Spleen (tissue), 11 donors: ENCODE measurements around the gene SLC4A4. TPM values are rescaled to one million over a fixed set of nuclear protein-coding genes. Genes with fewer than 3 reads are reported as not detected.

Experiments used
- DNase-seq: peaks from one replicate; pipeline ENCODE4 v3.0.0-alpha.2; 2020
- H3K27ac ChIP-seq, 8 donors: fragments of 200-600 bp; sonication (generic) in 7 of 8; 1 replicate in 4 of 8; 2 replicates in 4 of 8; pipeline versions ENCODE4 v1.5.0 to v1.8.0; 2016 to 2021; ENCODE audit warnings: inconsistent platforms in 4 of 8, mild to moderate bottlenecking in 4 of 8, moderate library complexity in 1 of 8
- H3K27me3 ChIP-seq, 7 donors: fragments of 200-600 bp; sonication (generic) in 6 of 7; replicated peaks in 1 of 7; 1 replicate in 4 of 7; 2 replicates in 3 of 7; pipeline versions ENCODE4 v1.5.0 to v1.8.0; 2016 to 2021; ENCODE audit warnings: inconsistent platforms in 3 of 7, mild to moderate bottlenecking in 1 of 7
- H3K36me3 ChIP-seq, 6 donors: fragments of 200-600 bp; sonication (generic) in 5 of 6; 1 replicate in 4 of 6; 2 replicates in 2 of 6; pipeline versions ENCODE4 v1.5.0 to v1.8.0; 2016 to 2021; ENCODE audit warnings: inconsistent platforms in 2 of 6
- H3K4me1 ChIP-seq, 6 donors: fragments of 200-600 bp; sonication (generic) in 5 of 6; 1 replicate in 3 of 6; 2 replicates in 3 of 6; pipeline versions ENCODE4 v1.5.0 to v1.8.0; 2016 to 2021; ENCODE audit warnings: inconsistent platforms in 3 of 6
- H3K4me3 ChIP-seq, 8 donors: fragments of 200-600 bp; sonication (generic) in 7 of 8; 1 replicate in 4 of 8; 2 replicates in 4 of 8; pipeline versions ENCODE4 v1.5.0 to v1.8.0; 2016 to 2021; ENCODE audit warnings: inconsistent platforms in 4 of 8, mild to moderate bottlenecking in 4 of 8, moderate library complexity in 2 of 8
- H3K9me3 ChIP-seq, 8 donors: fragments of 200-600 bp; sonication (generic) in 7 of 8; 1 replicate in 4 of 8; 2 replicates in 4 of 8; pipeline versions ENCODE4 v1.5.0 to v1.8.0; 2016 to 2021; ENCODE audit warnings: inconsistent platforms in 4 of 8
- POLR2A ChIP-seq, 3 donors: fragments of 450-650 bp; IDR thresholded peaks; one replicate each; pipeline ENCODE4 v1.5.1; 2017; ENCODE audit warnings: antibody characterized with exemption in 3 of 3, mild to moderate bottlenecking in 1 of 3
- POLR2AphosphoS5 ChIP-seq, 3 donors: sonication (generic); formaldehyde crosslinking; IDR thresholded peaks; one replicate each; pipeline ENCODE4 v1.5.1; 2017; ENCODE audit warnings: antibody characterized with exemption in 3 of 3
- WGBS, 5 donors: extraction: QIAGEN DNeasy Blood & Tissue Kit in 3 of 5; methylation state at CpG; one replicate each; pipeline versions ENCODE4 v1.1.5 to v1.1.7; 2013 to 2018; 5-methylcytosine and 5-hydroxymethylcytosine counted together
- intact Hi-C: fragments of 100-400 bp; cut with DNase I; formaldehyde crosslinking; loops from one replicate; pipeline ENCODE4 v1.15.0; 2023; ENCODE audit warnings: low total_unique reads
- polyA plus RNA-seq, 3 donors: library from polyadenylated mRNA; stranded (reverse); fragments of 200-250 nt; gene quantifications; one replicate each; pipeline ENCODE4 v1.2.1, GENCODE V29; 2013
- total RNA-seq, 7 donors: library from RNA; depleted of rRNA in 3 of 7; stranded (reverse); fragments of >200 nt in 3 of 7; fragmentation: NEBNext Ultra II Directional in 4 of 7; extraction: Animal tissue kit (Norgen Biotek cat#: 25700) in 4 of 7; gene quantifications; one replicate each; pipeline versions ENCODE4 v1.1.0 to v1.2.1, GENCODE V29; 2016 to 2021
- TF ChIP-seq, protein P1 (sequence below), 11 experiments: fragments of 200-600 bp in 7 of 11; fragments of 450-650 bp in 4 of 11; sonication (generic) in 4 of 11; IDR thresholded peaks in 8 of 11; conservative IDR thresholded peaks in 3 of 11; 1 replicate in 7 of 11; 2 replicates in 4 of 11; pipeline versions ENCODE4 v1.4.0 to v1.8.0; 2016 to 2021; ENCODE audit warnings: antibody characterized with exemption in 11 of 11, inconsistent platforms in 4 of 11, mild to moderate bottlenecking in 1 of 11
- donor health status: healthy with polysubstance abuse.
- donor health status: DM: no; HTN: no; CAD: no; lungs with moderate emphysema.
- donor health status: DM: no; HTN: no; CAD: no.
- donor health status: Bipolar disorder and iron deficiency.
- donor health status: healthy.
- donor health status: DM: no; HTN: no; CAD: no.
- donor health status: DM: yes; HTN: yes; CAD: no.

SLC4A4 gene
- total and polyA plus RNA-seq, 10 donors, result 0.07 to 3.4 (median 1.4) TPM

DNA sequence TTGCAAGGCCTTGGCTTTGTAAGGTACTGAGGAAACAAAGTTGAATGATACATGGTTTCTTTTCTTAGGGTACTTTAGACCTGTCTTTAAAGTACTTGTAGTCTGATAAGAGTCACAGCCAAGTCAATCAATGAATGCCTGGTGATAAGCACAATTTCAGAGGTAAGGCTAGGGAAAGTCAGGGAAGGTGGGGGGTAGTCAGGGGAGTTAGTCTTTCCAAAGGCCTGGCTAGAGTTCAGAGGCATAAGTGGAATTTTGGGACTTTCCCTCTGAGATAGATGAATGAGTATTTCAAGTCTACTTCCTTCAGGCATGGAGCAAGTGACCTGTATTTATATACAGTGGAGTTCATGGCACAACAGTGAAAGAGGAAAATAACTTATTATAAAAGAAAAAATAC, 78.3 kb downstream of the SLC4A4 start:
- no peaks in the 10 kb centered on the region for H3K27me3 ChIP-seq
- H3K4me1 ChIP-seq, result no peaks in the 10 kb centered on the region
- intact Hi-C loops, result no loop called here
- no peak overlapping the region for H3K4me3 ChIP-seq
- no peaks in the 10 kb centered on the region for H3K36me3 ChIP-seq
- H3K9me3 ChIP-seq, result no peaks in the 10 kb centered on the region
- no peak for TF ChIP-seq POLR2AphosphoS5 (IDR thresholded peaks at IDR 0.05)
- TF ChIP-seq, protein P1, sequence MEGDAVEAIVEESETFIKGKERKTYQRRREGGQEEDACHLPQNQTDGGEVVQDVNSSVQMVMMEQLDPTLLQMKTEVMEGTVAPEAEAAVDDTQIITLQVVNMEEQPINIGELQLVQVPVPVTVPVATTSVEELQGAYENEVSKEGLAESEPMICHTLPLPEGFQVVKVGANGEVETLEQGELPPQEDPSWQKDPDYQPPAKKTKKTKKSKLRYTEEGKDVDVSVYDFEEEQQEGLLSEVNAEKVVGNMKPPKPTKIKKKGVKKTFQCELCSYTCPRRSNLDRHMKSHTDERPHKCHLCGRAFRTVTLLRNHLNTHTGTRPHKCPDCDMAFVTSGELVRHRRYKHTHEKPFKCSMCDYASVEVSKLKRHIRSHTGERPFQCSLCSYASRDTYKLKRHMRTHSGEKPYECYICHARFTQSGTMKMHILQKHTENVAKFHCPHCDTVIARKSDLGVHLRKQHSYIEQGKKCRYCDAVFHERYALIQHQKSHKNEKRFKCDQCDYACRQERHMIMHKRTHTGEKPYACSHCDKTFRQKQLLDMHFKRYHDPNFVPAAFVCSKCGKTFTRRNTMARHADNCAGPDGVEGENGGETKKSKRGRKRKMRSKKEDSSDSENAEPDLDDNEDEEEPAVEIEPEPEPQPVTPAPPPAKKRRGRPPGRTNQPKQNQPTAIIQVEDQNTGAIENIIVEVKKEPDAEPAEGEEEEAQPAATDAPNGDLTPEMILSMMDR (IDR thresholded peaks at IDR 0.05 in 8 of 11, conservative IDR thresholded peaks at IDR 0.05 in 3 of 11), result no peak
- TF ChIP-seq POLR2A (IDR thresholded peaks at IDR 0.05), result no peak
- no peak for DNase-seq
- H3K27ac ChIP-seq, result no peak overlapping the region

DNA sequence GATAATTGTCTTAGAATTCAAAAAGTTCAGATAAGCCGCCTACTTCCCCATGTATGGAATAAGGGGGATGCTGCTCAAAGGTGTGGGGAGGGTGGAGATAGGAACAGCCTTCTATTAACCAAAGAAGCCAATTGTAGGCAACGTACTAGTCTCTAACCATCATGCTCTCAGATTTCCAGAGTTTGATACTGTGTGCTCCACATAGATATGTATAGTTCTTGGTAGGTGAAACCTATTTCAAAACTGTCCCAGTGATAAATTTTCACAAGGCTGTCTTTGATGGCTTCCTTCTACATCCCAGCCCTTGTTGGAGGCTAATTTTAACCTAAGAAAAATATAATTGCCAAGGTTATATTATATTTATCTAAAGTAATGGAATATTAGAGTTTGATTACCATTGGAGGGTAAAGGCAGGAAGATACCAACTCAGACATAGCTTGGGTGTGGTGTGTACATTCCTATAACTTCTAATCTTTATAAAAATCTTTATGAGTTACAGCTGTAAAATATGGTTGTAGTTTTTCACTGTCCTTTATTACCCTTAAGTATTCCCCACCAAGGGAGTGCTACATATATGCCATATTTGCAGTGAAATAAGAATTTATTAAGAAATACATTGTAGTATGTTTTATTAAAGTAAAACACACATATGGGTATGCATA, 87.7 kb downstream of the SLC4A4 start:
- Histone ChIP-seq H3K27me3 (no peaks in the 10 kb centered on the region), H3K4me1 (no peaks in the 10 kb centered on the region), H3K27ac (no peak overlapping the region), H3K9me3 (peaks cover 0 to 5% (median 0%) of the 10 kb centered on the region in 8 donors), H3K36me3 (no peaks in the 10 kb centered on the region), H3K4me3 (no peak overlapping the region)
- WGBS, 5 donors, result 78 to 93% (median 85%) methylated on average over 2 of the region's 2 CpGs
- TF ChIP-seq POLR2AphosphoS5 (IDR thresholded peaks at IDR 0.05) (no peak), POLR2A (IDR thresholded peaks at IDR 0.05) (no peak)
- TF ChIP-seq, protein P1 (IDR thresholded peaks at IDR 0.05 in 8 of 11, conservative IDR thresholded peaks at IDR 0.05 in 3 of 11), result no peak
- intact Hi-C loops, result no loop called here
- DNase-seq, result no peak

DNA sequence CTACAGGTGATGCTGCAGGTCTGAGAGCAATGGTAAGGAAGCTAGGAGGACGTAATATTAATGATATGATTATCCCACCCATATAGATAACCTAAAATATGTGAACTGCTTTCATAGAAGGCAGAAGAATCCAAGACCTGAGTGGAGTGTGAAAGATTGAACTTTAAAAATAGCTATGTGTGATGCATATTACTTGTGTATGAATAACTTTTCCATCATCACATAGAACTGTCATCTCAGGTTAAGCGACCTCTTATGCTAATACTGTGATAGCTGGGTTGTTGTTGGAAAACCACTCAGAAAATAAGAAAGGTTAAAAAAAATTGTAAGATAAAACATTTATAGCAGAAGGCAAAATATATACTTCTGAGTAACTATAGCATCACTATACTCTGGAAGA, 90.3 kb downstream of the SLC4A4 start:
- intact Hi-C loops, result no loop called here
- Histone ChIP-seq H3K27me3 (no peaks in the 10 kb centered on the region), H3K4me1 (no peaks in the 10 kb centered on the region), H3K4me3 (no peak overlapping the region), H3K27ac (no peak overlapping the region), H3K9me3 (peaks cover 0 to 5% (median 0%) of the 10 kb centered on the region in 8 donors), H3K36me3 (no peaks in the 10 kb centered on the region)
- 80 to 88% (median 81%) methylated on average over 2 of the region's 2 CpGs for WGBS, 5 donors
- TF ChIP-seq POLR2AphosphoS5 (IDR thresholded peaks at IDR 0.05) (no peak), POLR2A (IDR thresholded peaks at IDR 0.05) (no peak)
- TF ChIP-seq, protein P1 (IDR thresholded peaks at IDR 0.05 in 8 of 11, conservative IDR thresholded peaks at IDR 0.05 in 3 of 11), result no peak
- no peak for DNase-seq

DNA sequence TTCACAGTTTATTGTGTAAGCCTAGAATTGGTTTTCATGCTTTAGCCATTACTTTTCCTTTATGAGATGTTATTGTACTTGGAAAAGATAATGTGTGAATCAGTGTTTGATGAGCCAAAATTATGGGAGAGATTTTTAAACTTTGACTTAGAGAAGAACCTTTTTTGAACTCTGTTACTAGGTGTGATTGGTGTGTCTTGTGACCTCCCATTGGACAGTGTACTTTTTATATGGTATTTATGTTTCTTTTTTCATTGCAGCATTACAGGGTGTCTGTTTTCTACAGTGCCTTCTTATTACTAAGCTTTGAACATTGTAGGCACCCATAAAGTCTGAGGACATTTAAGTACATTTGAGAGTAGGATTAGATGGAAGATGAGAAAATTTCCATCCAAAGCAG, 91.1 kb downstream of the SLC4A4 start:
- H3K27me3 ChIP-seq, result no peaks in the 10 kb centered on the region
- no peak for DNase-seq
- H3K36me3 ChIP-seq, result no peaks in the 10 kb centered on the region

More for the DNA sequence above, 91.1 kb downstream of the SLC4A4 start:
- Histone ChIP-seq H3K27ac (no peak overlapping the region), H3K4me3 (no peak overlapping the region), H3K4me1 (no peaks in the 10 kb centered on the region), H3K9me3 (peaks cover 0 to 8% (median 0%) of the 10 kb centered on the region in 8 donors)
- intact Hi-C loops, result no loop called here
- TF ChIP-seq POLR2AphosphoS5 (IDR thresholded peaks at IDR 0.05) (no peak), POLR2A (IDR thresholded peaks at IDR 0.05) (no peak)
- TF ChIP-seq, protein P1 (IDR thresholded peaks at IDR 0.05 in 8 of 11, conservative IDR thresholded peaks at IDR 0.05 in 3 of 11), result no peak
